ENCODE results near the gene SSX7. TPM values are rescaled to one million over a fixed set of nuclear protein-coding genes. Genes with fewer than 3 reads are reported as not detected.
"Not testable (repeated sequence)": the region's sequence is repeated elsewhere in the genome, so short reads cannot be mapped to it uniquely, and the experiment has no call there.

The SSX7 gene
- total RNA-seq, 1 experiment from 2014 or later: not detected

GRCh38 chrX:52620661-52621060, 34.0 kb downstream of the SSX7 start:
- H3K36me3 ChIP-seq (ENCODE audit: control insufficient read depth, insufficient read depth, low read length); DNase-seq (ENCODE audit: low read depth, low spot score); CTCF ChIA-PET; BruUV-seq (replicated peaks); POLR2A ChIA-PET; H3K27ac ChIP-seq (ENCODE audit: low read length); H3K4me1 ChIP-seq (ENCODE audit: control insufficient read depth, insufficient read depth, low read length); in situ Hi-C loops (cut with HindIII; ENCODE audit: low pct_unique_long_range_greater_than_20kb, low sequenced_read_pairs); H3K9me3 ChIP-seq (ENCODE audit: control insufficient read depth, insufficient read depth, low read depth, low read length); intact Hi-C loops (cut with micrococcal nuclease; ENCODE audit: unreplicated experiment); H3K4me3 ChIP-seq (ENCODE audit: low read depth in 2 of 2, low read length in 2 of 2); ATAC-seq; H3K27me3 ChIP-seq (ENCODE audit: control insufficient read depth, insufficient read depth, low read length): not testable (repeated sequence)

GRCh38 chrX:52608961-52609360, 45.7 kb downstream of the SSX7 start:
- H3K27ac ChIP-seq (ENCODE audit: low read length): no peak overlapping the region
- H3K9me3 ChIP-seq (ENCODE audit: control insufficient read depth, insufficient read depth, low read depth, low read length): no peaks in the 10 kb centered on the region
- H3K4me3 ChIP-seq (ENCODE audit: low read depth in 2 of 2, low read length in 2 of 2): no peak overlapping the region
- TF ChIP-seq REST (IDR thresholded peaks at IDR 0.05; ENCODE audit: insufficient read depth in 1 of 2, low read depth in 2 of 2, low read length in 1 of 2): no peak
- TF ChIP-seq CTCF (IDR thresholded peaks at IDR 0.05): no peak
- no peak for TF ChIP-seq SIN3A (IDR thresholded peaks at IDR 0.05; ENCODE audit: borderline replicate concordance, insufficient read depth, low read depth, low read length)
- no peak for TF ChIP-seq POLR2AphosphoS5 (IDR thresholded peaks at IDR 0.05; ENCODE audit: low read depth, low read length)
- no peak for TF ChIP-seq TCF7L2 (IDR thresholded peaks at IDR 0.05; ENCODE audit: low read depth, low read length)
- intact Hi-C loops (cut with micrococcal nuclease; ENCODE audit: unreplicated experiment): no loop called here
- no peaks in the 10 kb centered on the region for H3K4me1 ChIP-seq (ENCODE audit: control insufficient read depth, insufficient read depth, low read length)
- no TSS peak for BruUV-seq (replicated peaks)
- POLR2A ChIA-PET: no interaction called here
- CTCF ChIA-PET: no interaction called here
- no peaks in the 10 kb centered on the region for H3K36me3 ChIP-seq (ENCODE audit: control insufficient read depth, insufficient read depth, low read length)
- H3K27me3 ChIP-seq (ENCODE audit: control insufficient read depth, insufficient read depth, low read length): no peaks in the 10 kb centered on the region
- ATAC-seq: no peak
- in situ Hi-C loops (cut with HindIII; ENCODE audit: low pct_unique_long_range_greater_than_20kb, low sequenced_read_pairs): no loop called here
- no peak for DNase-seq (ENCODE audit: low read depth, low spot score)

GRCh38 chrX:52603151-52603550, 51.5 kb downstream of the SSX7 start:
- H3K4me3 ChIP-seq (ENCODE audit: low read depth in 2 of 2, low read length in 2 of 2); H3K27me3 ChIP-seq (ENCODE audit: control insufficient read depth, insufficient read depth, low read length); CTCF ChIA-PET; H3K4me1 ChIP-seq (ENCODE audit: control insufficient read depth, insufficient read depth, low read length); in situ Hi-C loops (cut with HindIII; ENCODE audit: low pct_unique_long_range_greater_than_20kb, low sequenced_read_pairs); POLR2A ChIA-PET; H3K9me3 ChIP-seq (ENCODE audit: control insufficient read depth, insufficient read depth, low read depth, low read length); ATAC-seq; H3K27ac ChIP-seq (ENCODE audit: low read length); intact Hi-C loops (cut with micrococcal nuclease; ENCODE audit: unreplicated experiment); DNase-seq (ENCODE audit: low read depth, low spot score); BruUV-seq (replicated peaks); H3K36me3 ChIP-seq (ENCODE audit: control insufficient read depth, insufficient read depth, low read length): not testable (repeated sequence)
